Measurements from ENCODE around the gene TPRX1.
"Not testable (repeated sequence)": the region's sequence is repeated elsewhere in the genome, so short reads cannot be mapped to it uniquely, and the experiment has no call there.

The TPRX1 gene

DNA sequence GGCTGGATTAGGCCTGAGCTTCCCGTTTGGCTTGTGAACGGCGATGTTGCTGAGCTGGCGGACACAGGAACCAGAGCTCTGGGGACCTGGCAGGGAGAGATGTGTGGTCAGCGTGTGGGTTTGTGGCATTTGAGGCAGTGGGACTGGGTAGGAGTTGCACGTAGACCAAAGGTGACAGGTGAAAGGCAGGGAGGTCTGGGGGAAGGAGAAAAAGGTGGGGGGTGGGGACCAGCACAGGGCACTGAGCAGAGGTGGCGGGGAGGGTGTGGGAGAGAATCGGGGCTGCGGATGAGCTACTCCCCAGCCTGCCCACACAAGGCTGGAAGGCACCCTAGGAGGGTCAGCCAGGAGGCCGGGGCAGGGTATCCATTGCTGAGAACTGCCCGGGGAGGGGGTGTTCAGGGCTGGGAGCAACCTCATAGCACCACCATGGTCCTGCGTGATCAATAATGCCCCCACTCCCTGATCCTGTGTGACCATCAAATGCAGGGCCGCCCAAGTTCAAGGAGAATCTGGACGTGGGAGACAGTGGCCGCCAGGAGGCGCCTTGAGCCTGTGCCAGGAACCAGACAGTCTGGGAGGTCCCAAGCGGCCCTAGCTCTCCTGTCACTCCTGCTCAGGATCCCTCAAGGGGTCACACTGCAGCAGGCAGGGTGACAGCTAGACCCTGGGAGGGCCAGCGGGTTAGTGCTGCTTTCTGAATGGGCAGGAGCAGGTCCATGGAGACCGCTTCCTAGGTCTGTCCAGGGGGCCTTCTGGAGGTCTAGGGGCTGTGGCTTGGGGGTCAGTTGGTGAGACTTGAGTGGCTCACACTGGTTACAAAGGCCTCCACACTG, 38.6 kb downstream of the TPRX1 start:
- peak; percentile 40 for DNase-seq

DNA sequence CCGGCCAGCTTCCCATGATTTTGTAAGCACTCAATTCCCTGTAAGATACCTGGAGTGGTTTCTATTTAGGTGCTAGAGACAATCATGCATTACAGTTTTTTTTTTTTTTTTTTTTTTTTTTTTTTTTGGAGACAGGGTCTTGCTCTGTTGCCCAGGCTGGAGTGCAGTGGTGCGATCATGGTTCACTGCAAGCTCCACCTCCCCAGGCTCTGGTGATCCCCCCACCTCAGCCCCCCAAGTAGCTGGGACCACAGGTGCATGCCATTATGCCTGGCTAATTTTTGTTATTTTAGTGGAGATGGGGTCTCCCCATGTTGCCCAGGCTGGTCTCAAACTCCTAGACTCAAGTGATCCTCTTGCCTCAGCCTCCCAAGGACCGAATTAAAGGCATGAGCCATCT, 39.6 kb downstream of the TPRX1 start:
- not testable (repeated sequence) for DNase-seq

DNA sequence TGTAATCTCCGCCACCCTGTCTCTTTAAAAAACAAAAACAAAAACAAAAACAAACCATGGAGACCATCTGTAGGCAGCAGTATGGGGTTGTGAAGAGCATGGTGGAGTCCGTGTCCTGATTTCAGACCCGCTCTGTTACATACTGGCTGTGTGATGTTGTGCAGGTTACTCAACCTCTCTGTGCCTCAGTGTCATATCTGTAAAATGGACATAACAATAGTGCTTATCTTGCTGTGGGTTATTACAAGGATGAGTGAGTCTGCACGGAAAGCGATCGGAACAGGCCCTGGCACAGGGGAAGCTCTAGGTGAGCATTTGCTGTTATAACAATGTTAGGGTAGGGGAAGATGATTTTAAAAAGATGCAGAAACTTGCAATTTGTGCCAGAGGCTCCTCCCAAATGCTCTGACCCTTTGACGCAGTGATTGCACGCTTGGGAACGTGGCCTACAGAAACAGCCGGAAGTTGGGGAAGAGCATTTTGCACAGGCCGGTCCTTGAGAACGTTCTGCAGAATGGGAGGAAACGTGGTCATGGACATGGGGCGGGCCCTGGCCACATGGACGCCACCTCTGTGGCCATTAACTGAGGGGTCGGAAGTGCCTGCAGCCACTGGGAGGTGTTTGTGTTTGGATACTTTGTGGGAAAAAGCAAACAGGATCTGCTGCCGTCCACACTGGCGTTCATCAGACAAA, 41.6 kb downstream of the TPRX1 start:
- no peak for DNase-seq

DNA sequence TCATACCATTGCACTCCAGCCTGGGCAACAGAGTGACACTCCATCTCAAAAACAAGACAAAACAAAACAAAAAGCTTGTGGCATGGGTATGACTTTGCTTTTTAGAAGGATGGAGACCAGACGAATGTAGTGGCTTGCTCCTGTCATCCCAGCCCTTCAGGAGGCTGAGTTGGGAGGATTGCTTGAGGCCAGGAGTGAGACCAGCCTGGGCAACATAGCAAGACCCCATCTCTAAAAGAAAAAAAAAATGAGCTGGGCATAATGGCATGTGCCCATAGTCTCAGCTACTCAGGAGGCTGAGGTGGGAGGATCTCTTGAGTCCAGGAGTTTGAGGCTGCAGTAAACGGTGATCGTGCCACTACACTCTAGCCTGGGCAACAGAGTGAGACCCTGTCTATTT, 42.2 kb downstream of the TPRX1 start:
- no peak for DNase-seq

DNA sequence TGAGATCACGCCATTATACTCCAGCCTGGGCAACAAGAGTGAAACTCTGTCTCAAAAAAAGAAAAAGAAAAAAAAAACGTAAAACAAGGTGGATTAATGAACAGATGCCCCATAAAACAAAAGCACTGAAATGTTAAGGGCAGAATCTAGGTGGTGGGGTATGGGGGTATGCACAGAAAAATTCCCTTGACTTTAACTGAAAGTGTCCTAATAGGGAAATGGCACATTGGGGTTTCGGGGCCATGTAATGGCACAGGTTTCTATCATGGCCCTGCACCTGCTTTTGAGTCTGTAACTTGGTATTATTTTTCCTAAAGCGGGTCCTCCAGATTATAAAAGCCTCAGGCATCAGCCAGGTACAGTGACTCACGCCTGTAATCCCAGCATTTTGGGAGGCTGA, 42.8 kb downstream of the TPRX1 start:
- DNase-seq = no peak

DNA sequence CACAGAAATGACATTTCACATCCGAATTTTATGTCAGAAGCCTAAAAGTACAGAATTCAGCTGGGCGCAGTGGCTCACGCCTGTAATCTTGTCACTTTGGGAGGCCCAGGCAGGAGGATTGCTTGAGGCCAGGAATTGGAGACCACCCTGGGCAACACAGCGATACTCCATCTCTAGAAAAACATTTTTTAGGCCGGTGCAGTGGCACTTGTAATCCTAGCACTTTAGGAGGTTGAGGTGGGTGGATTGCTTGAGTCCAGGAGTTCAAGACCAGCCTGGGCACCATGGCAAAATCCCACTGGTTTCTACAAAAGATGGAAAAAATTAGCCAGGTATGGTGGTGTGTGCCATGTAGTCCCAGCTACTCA, 43.7 kb downstream of the TPRX1 start:
- DNase-seq = no peak

DNA sequence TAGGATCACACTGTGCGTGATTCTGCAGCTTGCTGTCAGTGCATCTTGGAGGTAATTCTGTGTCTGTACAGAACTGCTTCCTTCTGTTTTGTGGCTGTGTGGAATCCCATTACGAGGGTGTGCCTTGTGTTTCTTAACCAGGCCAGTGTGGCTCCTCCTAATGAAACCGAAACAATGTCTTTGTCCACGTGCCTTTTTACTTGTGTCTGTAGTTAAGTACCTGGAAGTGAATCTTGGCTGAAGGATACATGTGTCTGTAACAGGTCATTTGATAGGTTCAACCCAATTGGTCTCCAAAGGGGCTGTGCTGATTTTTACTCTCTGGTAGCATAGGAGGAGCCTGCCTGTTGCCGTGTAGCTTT, 45.9 kb downstream of the TPRX1 start:
- no peak for DNase-seq

DNA sequence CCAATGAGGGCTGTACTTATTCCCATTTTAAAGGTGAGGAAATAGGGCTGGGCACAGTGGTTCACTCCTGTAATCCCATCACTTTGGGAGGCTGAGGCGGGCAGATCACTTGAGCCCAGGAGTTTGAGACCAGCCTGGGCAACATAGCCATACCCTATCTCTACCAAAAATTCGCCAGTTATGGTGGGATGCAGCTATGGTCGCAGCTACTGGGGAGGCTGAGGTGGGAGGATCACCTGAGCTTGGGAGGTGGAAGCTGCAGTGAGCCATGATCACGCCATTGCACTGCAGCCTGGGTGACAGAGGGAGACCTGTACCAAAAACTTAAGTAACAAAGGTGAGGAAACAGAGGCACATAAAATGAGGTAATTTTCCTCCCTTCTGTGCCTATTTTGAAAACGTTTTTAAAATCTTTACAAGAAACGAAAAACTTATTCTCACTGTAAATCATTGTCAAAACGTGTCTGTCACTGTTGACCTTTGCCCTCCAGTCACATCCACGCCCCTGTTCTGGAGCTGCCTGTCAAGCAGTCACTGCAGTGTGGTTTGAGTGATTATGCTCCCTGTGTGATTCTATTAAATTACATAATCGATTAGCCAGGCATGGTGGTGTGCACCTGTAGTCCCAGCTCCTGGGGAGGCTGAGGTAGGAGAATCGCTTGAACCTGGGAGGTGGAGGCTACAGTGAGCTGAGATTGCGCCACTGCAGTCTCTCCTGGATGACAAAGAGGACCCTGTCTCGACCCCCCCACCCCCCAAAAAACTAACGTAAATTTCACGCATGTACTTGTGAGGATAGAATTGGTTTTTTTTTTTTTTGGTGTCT, 46.5 kb downstream of the TPRX1 start:
- DNase-seq = no peak

DNA sequence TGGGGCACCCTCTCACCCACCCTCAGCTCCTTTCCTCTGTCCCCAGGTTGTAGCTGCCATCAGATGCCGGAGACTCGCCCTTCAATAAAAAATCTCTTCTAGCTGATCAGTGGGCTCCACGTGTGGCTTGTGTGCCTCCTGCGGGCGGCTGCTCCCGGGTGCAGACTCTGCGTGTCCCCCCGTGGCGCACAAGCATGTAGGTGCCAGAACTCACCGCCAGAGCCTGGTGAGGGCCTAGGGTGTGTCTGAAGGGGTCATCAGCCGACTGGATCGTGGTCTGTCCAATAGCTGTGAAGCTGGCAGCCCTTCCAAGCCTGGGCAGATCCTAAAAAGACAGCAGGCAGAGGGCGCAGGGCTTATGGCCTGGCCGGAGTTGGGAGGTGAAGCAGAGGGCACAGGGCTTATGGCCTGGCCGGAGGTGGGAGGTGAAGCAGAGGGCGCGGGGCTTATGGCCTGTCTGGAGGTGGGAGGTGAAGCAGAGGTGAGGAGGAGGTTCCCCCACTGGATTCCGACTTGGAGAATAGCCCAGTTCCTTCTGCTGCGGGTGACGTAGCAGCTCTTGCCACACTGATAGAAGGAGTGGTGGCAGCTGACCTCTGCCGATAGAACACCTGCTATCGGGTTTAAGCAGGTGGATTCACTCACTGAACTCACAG, 47.3 kb downstream of the TPRX1 start:
- no peak for DNase-seq

DNA sequence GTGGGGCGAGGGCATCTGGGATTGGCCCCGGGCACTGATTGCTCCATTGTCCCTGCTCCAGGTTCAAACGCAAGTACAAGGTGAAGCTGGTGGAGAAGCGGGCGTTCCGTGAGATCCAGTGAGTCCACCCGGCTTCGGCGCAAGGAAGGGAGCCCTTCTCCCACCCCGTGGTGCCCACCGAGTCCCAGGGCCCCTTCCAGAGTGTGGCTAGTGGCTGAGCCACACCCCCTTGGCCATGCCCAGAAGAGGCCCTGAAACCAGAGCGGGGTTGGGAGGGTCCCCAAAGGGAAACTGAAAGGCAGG, 47.8 kb downstream of the TPRX1 start:
- DNase-seq = no peak

DNA sequence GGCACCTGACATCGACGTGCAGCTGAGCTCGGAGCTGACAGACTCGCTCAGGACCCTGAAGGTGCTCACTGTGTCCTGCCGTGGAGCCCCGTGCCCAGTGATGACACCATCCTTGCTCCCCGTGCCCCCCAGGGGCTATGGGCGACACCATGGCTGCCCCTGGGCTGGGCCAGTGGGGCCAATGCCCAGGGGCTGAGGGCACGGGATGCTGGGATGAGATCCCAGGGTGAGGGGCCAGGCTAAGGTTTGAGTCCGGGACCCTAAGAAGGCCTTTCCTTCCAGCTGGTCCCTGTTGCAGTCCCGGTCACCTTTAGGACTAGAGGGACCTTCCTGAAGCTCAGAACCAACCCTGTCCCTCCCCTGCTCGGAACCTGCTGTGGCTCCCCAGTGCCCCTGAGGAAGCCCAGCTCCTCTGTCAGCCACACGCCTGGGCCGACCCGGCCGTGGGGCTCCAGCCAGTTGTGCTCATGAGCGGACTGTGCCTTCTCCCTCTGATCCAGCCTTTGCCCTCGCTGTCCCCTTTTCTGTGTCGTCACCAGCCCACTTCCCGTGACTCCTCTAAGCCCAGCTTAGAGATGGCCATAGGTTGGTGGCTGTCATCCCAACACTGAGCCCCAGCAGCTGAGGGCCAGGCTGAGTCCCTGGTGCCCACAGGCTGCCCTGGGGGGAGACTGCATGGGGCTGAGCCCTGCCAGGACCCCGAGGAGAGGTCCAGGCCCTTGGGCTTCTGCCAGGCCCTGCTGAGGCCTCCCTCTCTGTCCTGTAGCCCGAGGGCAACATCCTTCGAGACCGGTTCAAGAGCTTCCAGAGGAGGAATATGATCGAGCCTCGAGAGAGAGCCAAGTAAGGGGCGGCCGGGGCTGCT, 48.4 kb downstream of the TPRX1 start:
- DNase-seq = no peak

DNA sequence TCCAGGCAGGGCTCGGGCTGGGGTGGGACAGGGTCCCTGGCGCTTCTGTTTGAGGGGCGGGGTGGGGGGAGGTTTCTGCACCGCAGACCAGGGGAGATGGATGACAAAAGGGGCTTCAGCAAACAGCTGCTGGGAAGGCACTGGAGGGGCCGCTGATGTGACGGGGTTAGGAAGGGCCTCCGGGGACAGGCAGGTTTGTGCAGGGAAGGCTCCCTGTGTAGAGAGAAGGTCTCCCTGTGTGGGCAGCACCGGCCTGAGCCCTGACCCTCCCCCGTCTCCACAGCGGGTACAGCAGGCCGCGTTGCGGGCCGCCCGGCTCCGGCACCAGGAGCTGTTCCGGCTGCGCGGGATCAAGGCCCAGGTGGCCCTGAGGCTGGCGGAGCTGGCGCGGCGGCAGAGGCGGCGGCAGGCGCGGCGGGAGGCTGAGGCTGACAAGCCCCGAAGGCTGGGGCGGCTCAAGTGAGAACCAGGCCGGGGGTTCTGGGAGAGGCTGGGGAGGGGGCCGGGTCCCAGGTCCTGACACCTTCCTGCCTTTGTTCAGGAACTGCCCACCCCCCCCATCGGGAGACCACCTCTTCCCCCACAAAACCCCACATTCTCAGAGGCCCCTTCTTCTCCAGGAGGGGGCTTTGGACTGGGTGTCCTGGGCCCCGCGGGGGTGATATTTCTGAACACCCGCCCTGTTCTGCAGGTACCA, 49.1 kb downstream of the TPRX1 start:
- no peak for DNase-seq

DNA sequence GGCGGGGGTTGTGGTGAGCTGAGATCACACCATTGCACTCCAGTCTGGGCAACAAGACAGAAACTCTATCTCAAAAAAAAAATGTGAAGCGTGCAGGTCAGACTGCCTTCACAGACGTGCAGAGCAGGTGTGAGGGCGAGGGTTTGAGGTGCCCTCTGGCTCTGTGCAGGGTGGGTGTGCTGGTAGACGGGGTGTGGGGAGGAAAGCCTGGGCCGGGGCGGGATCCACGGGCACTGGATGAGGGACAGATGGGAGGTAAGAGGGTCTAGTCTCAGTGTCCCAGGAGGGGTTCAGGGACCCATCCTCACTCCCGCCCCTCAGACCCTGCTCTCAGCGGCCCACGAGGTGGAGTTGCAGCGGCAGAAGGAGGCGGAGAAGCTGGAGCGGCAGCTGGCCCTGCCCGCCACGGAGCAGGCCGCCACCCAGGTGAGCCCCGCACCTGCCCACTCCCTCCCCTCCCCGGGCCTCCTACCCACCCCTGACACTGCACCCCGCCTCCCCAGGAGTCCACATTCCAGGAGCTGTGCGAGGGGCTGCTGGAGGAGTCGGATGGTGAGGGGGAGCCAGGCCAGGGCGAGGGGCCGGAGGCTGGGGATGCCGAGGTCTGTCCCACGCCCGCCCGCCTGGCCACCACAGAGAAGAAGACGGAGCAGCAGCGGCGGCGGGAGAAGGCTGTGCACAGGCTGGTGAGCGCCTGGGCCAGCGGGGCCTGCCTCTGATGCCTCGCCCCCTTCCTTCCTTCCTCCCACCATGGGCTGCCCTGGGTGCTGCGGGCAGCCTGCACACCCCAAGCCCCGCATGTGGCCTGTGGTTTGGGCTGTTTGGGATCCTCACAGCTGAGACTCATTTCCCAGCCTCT, 49.9 kb downstream of the TPRX1 start:
- no peak for DNase-seq

DNA sequence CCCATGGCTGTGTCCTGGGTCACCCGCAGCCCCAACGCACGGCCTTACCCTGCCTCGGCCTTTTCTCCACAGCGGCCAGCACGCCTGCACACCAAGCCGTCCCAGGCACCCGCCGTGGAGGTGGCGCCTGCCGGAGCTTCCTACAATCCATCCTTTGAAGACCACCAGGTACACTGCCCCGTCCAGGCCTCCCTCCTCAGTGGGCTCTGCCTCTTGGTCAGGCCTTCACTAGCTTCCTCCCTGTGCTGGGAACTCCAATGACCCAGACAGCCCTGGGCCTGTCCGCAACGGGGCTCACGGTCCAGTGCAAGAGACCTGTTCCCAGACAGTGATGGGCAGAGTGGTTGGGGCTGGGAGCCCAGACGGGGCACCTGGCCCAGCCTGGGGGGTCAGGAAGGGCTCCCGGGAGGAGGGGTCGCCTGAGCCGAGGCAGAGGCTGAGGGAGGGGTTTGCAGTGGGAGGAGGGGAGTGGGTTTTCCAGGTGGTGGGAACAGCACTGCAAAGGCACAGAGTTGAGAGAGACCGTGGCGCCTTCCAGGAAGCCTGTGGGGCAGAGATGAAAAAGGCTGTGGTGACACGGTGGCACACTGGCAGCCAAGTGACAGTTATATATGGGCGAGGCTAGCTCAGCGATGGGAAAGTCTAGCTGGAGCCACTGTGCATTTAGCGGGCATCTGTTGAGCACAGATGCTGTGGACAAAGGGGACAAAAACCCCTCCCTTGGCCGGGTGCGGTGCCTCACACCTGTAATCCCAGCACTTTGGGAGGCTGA, 51.7 kb downstream of the TPRX1 start:
- no peak for DNase-seq

Data from T-helper 9 cell (primary cell).